GM12865 (cell line): ENCODE results near the gene TASL.

Experiments
- DNase-seq: peaks from one replicate; pipeline ENCODE4 v3.0.0; 2010; ENCODE audit warnings: low read depth
- H3K4me3 ChIP-seq: 2 replicates; pipeline ENCODE4 v1.5.1; 2011; ENCODE audit warnings: mild to moderate bottlenecking, low read depth, low read length, control low read depth
- CTCF ChIP-seq: IDR thresholded peaks from 2 replicates; pipeline ENCODE4 v1.5.1; 2011; ENCODE audit warnings: low read length, control low read depth, low read depth, inconsistent platforms; ENCODE audit not compliant: insufficient read depth; ENCODE audit errors: missing control alignments

TASL gene

GRCh38 chrX:30577362-30577991, at the start of gene TASL:
TASL (minus strand) TSS chrX:30577766; CDS start chrX:30560355, 17,411 bp downstream.
- DNase-seq, result peak; percentile 92
- TF ChIP-seq CTCF, result no peak
- peak within 1 kb of the TSS; percentile 83 for H3K4me3 ChIP-seq

GRCh38 chrX:30626402-30626801, 48.8 kb upstream of the TASL start:
- H3K4me3 ChIP-seq, result no peak overlapping the region
- DNase-seq, result no peak
- no peak for TF ChIP-seq CTCF

- no peak for DNase-seq
- H3K4me3 ChIP-seq, result no peak overlapping the region
- TF ChIP-seq CTCF, result no peak
Measured at GRCh38 chrX:30622361-30622760, 44.8 kb upstream of the TASL start.

GRCh38 chrX:30620980-30621618, 43.5 kb upstream of the TASL start:
- no peak for TF ChIP-seq CTCF
- no peak overlapping the region for H3K4me3 ChIP-seq
- DNase-seq, result no peak

GRCh38 chrX:30620125-30620524, 42.6 kb upstream of the TASL start:
- H3K4me3 ChIP-seq, result no peak overlapping the region
- TF ChIP-seq CTCF, result no peak
- no peak for DNase-seq

- no peak overlapping the region for H3K4me3 ChIP-seq
- TF ChIP-seq CTCF, result no peak
- peak; percentile 42 for DNase-seq
Measured at GRCh38 chrX:30618160-30618765, 40.7 kb upstream of the TASL start.
